Measurements from ENCODE around the gene ARGLU1.
A peak's percentile ranks its signal among the peaks of the same experiment; 100 is the strongest.

Gene ARGLU1

GRCh38 chr13:106535552-106536243, 32.2 kb downstream of the ARGLU1 start, which contains the start of gene EFNB2:
Gene EFNB2, minus strand, starts transcription at chr13:106535662. Its CDS starts 698 bp downstream, at chr13:106534964.
- peak within 1 kb of the TSS; percentile 67 for H3K4me3 ChIP-seq (ENCODE audit: low read depth, low read length)
- peak; percentile 22; the same call in 1 of the 2 replicates for TF ChIP-seq CTCF (IDR thresholded peaks at IDR 0.05; ENCODE audit: borderline replicate concordance, insufficient read depth, low read depth, low read length)

- peak overlapping the region; percentile 52 for H3K4me3 ChIP-seq (ENCODE audit: low read depth, low read length)
- TF ChIP-seq CTCF (IDR thresholded peaks at IDR 0.05; ENCODE audit: borderline replicate concordance, insufficient read depth, low read depth, low read length), result no peak
These were observed 33.0 kb downstream of the ARGLU1 start for GRCh38 chr13:106534639-106535551.

- H3K4me3 ChIP-seq (ENCODE audit: low read depth, low read length), result no peak overlapping the region
- TF ChIP-seq CTCF (IDR thresholded peaks at IDR 0.05; ENCODE audit: borderline replicate concordance, insufficient read depth, low read depth, low read length), result no peak
These were observed 33.8 kb downstream of the ARGLU1 start for GRCh38 chr13:106533943-106534638.

GRCh38 chr13:106533101-106533942, 34.6 kb downstream of the ARGLU1 start:
- H3K4me3 ChIP-seq (ENCODE audit: low read depth, low read length), result no peak overlapping the region
- 0 out of 2 replicates have a peak, but pooled peaks have one; percentile 31 for TF ChIP-seq CTCF (IDR thresholded peaks at IDR 0.05; ENCODE audit: borderline replicate concordance, insufficient read depth, low read depth, low read length)

GRCh38 chr13:106532111-106532929, 35.6 kb downstream of the ARGLU1 start:
- no peak overlapping the region for H3K4me3 ChIP-seq (ENCODE audit: low read depth, low read length)
- no peak for TF ChIP-seq CTCF (IDR thresholded peaks at IDR 0.05; ENCODE audit: borderline replicate concordance, insufficient read depth, low read depth, low read length)
